Measurements from ENCODE around the gene MAP3K5. TPM values are rescaled to one million over a fixed set of nuclear protein-coding genes. Genes with fewer than 3 reads are reported as not detected.
"Not testable (repeated sequence)": the region's sequence is repeated elsewhere in the genome, so short reads cannot be mapped to it uniquely, and the experiment has no call there.

The MAP3K5 gene
- total RNA-seq, 1 experiment from 2014 or later: 14.0 TPM

DNA sequence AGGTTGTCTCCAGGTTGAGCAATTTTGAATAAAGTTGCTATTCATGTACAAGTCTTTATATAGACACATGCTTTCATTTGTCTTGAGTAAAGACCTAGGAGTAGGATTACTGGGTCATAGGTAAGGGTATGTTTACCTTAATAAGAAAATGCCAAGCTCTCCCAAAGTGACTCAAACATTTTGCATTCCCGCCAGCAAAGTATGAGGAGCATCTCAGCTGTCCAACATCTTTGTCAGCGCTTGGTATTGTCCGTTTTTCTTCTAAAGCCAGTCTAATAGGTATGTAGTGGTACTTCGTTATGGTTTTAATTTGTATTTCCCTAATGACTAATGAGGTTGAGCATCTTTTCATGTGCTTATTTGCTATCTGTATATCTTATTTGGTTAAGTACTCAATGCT lies 67.2 kb downstream of the MAP3K5 start:
- DNase-seq (ENCODE audit: low read depth): peak; percentile 17

DNA sequence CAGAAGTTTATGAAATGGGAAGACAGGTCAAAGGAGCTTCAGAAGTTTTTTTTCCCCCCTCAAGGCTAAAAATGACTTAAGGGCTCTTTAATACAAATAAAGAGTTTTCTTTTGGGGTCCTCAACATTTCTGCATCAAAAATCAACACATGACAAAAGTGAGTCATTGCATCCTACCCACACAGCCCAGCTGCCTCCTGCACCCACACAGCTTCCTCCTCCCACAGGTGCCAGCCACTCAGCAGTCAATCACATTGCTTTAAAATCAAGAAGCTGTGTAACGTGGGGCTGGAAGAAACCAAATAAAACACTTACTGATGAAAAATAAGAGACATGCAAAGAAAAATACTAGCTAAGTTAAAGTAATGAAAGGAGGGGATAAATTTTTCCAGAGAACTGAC lies 68.5 kb downstream of the MAP3K5 start:
- DNase-seq (ENCODE audit: low read depth): peak; percentile 20

- DNase-seq (ENCODE audit: low read depth): no peak
Measured at GRCh38 chr6:136721467-136721866, 70.8 kb downstream of the MAP3K5 start.

GRCh38 chr6:136720045-136720770 lies 72.1 kb downstream of the MAP3K5 start:
- no peak for DNase-seq (ENCODE audit: low read depth)

DNA sequence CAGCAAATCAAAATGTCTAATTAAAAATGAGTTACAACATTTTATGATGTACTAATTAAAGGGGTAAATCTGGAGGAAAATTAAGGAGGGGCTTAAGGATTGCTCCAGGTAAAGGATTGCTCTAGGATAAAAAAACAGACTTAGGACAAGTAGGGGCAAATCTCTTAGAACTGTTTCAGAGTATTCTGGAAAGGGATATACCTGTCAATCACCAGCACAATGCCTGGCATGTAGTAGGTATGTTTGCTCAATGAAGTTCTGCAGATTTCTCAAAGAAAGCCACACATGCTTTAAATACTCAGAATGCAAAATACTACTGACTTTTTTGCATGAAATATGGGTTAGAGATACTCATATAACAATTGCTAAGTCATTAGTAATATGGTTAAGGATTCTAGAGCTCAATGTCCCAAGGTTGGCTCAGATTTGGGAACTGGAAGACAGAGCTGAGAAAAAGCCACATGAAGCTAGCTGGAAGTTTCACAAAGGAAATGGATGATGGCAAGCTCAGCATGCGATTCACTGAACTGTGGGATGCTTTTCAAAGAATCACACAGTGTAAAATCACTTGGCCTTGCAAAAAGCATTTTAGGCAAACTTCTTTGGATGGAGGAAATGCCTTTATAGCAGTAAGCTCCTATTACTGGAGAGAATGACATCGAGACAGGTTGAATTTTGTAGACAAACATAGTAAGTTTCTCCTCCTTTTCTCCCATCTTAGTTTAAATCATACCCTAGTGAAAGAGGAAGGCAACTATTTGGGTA lies 72.8 kb downstream of the MAP3K5 start:
- DNase-seq (ENCODE audit: low read depth): no peak

DNA sequence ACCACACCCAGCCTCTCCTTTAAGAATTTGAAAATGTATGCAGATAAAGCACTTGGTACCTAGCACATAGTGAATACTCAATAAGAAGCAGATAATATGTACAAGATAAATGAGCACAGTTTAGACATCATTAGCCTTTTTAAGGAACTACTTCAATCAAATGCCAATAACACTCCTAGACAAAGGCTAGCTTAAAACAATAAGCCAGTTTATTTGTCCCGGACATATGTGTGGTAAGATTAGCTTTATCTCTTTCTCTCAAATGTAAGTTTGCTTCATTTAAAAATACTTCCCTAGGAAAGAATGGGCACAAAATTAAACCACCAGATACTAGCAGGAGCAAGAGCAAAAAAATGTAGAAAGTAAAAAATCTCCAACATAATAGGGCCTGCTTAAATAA lies 73.8 kb downstream of the MAP3K5 start:
- no peak for DNase-seq (ENCODE audit: low read depth)

- DNase-seq (ENCODE audit: low read depth): no peak
Measured at GRCh38 chr6:136717716-136717990, 74.6 kb downstream of the MAP3K5 start.

GRCh38 chr6:136716917-136717715 lies 75.2 kb downstream of the MAP3K5 start:
- no peak for DNase-seq (ENCODE audit: low read depth)

DNA sequence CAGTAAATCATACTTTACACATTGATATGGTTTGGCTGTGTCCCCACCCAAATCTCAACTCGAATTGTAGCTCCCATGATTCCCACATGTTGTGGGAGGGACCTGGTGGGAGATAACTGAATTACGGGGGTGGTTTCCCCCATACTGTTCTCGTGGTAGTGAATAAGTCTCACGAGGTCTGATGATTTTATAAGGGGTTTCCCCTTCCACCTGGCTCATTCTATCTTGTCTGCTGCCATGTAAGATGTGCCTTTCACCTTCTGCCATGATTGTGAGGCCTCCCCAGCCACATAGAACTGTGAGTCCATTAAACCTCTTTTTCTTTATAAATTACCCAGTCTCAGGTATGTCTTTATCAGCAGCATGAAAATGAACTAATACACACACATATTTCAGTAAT lies 79.6 kb downstream of the MAP3K5 start:
- not testable (repeated sequence) for DNase-seq (ENCODE audit: low read depth)

DNA sequence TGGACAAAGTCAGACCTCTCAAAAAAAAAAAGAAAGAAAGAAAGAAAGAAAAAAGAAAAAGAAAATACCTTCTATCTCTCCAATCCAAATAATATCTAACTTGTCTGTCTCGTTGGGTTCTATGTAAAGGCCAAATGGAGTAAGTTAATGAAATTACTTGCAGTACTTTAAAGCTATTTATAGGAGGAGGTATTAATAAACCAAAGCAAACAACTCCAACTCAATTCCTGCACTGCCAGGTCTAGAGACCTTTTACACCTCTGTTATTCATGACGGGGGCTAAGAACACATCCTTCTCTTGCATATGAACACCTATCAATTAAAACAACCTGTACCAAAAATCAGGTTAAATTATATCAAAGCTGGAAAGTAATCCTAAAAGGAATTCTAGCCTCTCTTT lies 80.6 kb downstream of the MAP3K5 start:
- no peak for DNase-seq (ENCODE audit: low read depth)

DNA sequence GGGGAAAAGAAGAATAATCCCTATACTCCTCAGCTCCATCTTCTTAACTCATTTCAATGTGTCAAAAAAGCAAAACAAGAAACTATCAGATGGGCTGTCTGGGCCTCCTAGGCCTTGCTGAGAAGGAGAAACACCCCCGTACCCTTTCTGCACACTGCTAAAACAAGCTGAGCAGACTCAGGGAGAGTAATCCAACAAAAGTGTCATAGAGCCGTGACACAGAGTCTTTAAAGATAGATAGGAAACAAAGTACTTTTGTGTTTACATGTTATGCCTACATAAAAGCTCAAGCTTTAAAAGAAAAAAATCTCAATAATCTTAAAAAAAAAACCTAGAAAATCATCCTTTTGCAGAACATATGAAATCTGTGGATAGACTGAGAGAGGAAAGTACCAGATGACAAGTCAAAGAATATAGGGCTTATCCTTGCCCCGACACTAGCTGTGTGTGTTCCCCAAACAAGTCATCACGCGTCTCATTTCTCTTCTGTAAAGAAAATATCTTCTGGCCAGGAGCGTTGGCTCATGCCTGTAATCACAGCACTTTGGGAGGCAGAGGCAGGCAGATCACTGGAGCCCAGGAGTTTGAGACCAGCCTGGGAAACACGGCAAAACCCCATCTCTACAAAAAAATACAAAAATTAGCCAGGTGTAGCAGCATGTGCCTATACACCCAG lies 81.3 kb downstream of the MAP3K5 start:
- no peak for DNase-seq (ENCODE audit: low read depth)

- DNase-seq (ENCODE audit: low read depth): no peak
Measured at GRCh38 chr6:136709429-136709828, 82.8 kb downstream of the MAP3K5 start.

DNA sequence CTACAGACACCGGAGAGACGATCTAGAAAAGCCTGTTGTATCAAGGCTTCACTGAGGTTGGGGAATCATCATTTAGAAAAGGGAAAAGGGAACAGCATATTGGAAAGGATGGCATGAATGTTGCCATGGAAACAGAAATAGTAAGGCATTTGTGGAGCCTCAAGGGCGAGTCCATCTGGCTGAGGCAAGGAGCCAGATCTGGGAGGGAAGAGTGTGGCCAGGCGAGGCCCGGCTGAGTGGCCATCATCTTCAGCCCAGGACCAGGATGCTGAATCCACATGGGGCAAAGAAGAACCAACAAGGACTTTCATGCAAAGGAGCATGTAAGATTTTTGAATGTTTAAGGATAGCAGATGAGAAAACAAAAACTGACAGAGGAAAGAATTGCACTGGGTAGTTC lies 85.8 kb downstream of the MAP3K5 start:
- DNase-seq (ENCODE audit: low read depth): peak; percentile 16

DNA sequence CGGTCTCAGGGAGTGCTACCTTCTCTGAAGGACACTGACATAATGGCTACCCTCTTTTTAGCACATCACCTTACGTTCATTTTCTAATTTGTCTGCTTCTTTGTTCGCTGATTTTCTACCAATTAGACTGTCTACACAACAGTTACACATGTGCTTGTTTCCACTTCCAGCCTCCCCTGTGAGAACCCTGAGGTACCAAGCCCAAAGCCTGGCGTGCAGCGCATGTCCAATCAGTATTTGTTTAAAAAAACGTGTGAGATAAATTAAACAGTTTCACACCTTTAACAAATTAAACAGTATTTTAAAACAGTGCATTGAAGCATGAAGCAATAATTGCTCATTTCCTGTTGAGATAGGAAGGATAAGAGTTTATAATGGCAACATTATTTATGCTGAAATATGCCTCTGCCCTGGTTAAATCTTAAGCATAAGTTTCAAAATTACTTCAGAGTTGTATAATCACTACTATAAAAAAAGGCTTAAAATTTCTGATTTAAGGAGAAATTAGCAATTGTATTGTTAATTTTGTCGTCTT lies 88.9 kb downstream of the MAP3K5 start:
- no peak for DNase-seq (ENCODE audit: low read depth)

DNA sequence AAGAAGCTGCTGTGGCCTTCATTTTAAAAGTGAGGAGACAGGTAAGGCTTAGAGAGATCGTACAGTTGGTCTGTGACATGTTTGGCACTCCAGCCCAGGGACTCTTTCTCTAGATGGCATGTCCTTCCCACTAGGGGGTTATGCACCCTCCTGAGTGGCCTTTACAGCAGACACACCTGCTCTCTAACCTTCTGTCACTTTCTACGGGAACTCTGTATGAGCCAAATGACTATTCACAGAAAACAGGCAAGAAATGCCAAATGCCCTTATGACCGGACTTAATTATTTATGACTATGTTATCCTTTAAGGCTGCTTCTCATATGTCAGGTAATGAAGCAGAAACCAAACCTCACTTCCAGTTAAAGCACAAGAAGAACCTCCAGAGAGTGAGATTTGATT lies 91.2 kb downstream of the MAP3K5 start:
- DNase-seq (ENCODE audit: low read depth): no peak

GRCh38 chr6:136699358-136699757 lies 92.9 kb downstream of the MAP3K5 start:
- no peak for DNase-seq (ENCODE audit: low read depth)

DNA sequence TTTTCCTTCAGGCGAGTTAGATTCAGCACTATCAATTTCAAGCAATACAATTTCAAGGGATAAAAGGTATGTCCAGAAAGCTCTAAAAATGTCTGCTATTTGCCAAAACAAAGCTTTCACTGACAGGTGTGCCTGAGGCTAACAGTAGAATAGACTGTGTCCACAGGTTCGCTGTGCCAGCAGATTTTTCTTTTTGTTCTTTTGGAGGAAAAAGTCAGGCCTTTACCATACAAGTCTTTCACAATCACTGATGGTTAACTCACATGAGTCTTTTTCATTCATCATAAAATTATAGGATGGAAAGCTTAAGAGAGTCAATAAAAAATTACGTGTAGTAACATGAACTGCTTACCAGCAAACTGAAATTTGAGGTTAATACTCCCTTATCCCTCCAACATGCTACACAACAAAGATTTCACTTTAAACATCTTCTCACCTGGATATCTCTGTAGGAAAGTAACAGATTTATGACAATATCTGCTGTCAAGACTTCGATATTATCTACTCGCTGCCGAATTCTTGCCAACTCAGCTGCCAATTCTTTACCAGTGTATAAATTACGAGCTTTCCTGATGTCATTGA lies 95.4 kb downstream of the MAP3K5 start:
- DNase-seq (ENCODE audit: low read depth): no peak

GRCh38 chr6:136696238-136696637 lies 96.0 kb downstream of the MAP3K5 start:
- DNase-seq (ENCODE audit: low read depth): no peak

DNA sequence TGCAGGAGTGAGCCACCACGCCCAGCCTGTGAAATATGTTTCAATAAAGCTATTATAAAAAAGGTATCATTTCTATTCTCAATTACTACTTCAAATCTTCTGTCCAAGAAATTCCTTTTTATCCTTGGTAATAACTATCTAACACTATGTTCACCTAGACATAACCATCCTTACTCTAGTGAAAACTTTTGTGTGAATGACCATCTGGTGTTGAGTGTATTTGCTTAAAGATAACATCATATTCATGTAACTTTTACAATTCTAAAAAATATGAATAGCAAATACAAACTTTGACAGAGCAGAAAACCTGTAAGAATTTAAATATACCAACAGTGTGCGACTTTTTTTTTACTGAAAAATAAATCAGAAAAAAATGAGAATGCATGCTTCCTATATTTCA lies 96.9 kb downstream of the MAP3K5 start:
- DNase-seq (ENCODE audit: low read depth): no peak

- no peak for DNase-seq (ENCODE audit: low read depth)
Measured at GRCh38 chr6:136693090-136693489, 99.2 kb downstream of the MAP3K5 start.

GRCh38 chr6:136687894-136688293 lies 104.4 kb downstream of the MAP3K5 start:
- DNase-seq (ENCODE audit: low read depth): not testable (repeated sequence)

Measured in M059J (cell line).